Natural killer cell (primary cell): Measurements from ENCODE around the gene ARID1B. TPM values are rescaled to one million over a fixed set of nuclear protein-coding genes. Genes with fewer than 3 reads are reported as not detected.

Experiments used
- ATAC-seq, 3 donors: fragments of 150-1000 bp in 2 of 3; fragments of 200-7000 bp in 1 of 3; cut with Tn5 transposase; 1 replicate in 1 of 3; 2 replicates in 2 of 3; pipeline ENCODE4 v1.10.0; 2021; ENCODE audit warnings: mild to moderate bottlenecking in 2 of 3, moderate library complexity in 2 of 3
- DNase-seq, 2 donors: peaks; one replicate each; pipeline versions ENCODE4 v3.0.0 to v3.0.0-alpha.2; 2013 to 2021; ENCODE audit warnings: mixed read lengths in 1 of 2
- H3K27ac ChIP-seq: one replicate; pipeline ENCODE4 v1.5.1; 2013; ENCODE audit warnings: mild to moderate bottlenecking, low read length
- H3K27me3 ChIP-seq: one replicate; pipeline ENCODE4 v1.6.1; 2013; ENCODE audit warnings: low read length; ENCODE audit not compliant: control insufficient read depth, insufficient read depth
- H3K36me3 ChIP-seq: one replicate; pipeline ENCODE4 v1.6.1; 2013; ENCODE audit warnings: low read length; ENCODE audit not compliant: control insufficient read depth, insufficient read depth
- H3K4me1 ChIP-seq: one replicate; pipeline ENCODE4 v1.6.1; 2013; ENCODE audit warnings: low read length; ENCODE audit not compliant: control insufficient read depth, insufficient read depth
- H3K4me3 ChIP-seq: one replicate; pipeline ENCODE4 v1.5.1; 2013; ENCODE audit warnings: low read length
- H3K9me3 ChIP-seq: one replicate; pipeline ENCODE4 v1.6.1; 2013; ENCODE audit warnings: low read length; ENCODE audit not compliant: control insufficient read depth, insufficient read depth
- H3K27ac Mint-ChIP-seq, 2 donors: one replicate each; pipeline ENCODE4 v1.8.0; 2022; ENCODE audit warnings: mild to moderate bottlenecking in 2 of 2, mixed read lengths in 2 of 2, moderate library complexity in 1 of 2
- H3K27me3 Mint-ChIP-seq, 2 donors: one replicate each; pipeline ENCODE4 v1.8.0; 2022; ENCODE audit warnings: low read depth in 2 of 2, mixed read lengths in 2 of 2
- H3K36me3 Mint-ChIP-seq: one replicate; pipeline ENCODE4 v1.8.0; 2022; ENCODE audit warnings: mixed read lengths
- H3K4me1 Mint-ChIP-seq, 2 donors: one replicate each; pipeline ENCODE4 v1.8.0; 2022; ENCODE audit warnings: mixed read lengths in 2 of 2
- H3K4me3 Mint-ChIP-seq: one replicate; pipeline ENCODE4 v1.8.0; 2022; ENCODE audit warnings: mild to moderate bottlenecking, moderate library complexity, mixed read lengths
- H3K9me3 Mint-ChIP-seq, 2 donors: one replicate each; pipeline ENCODE4 v1.8.0; 2022; ENCODE audit warnings: mixed read lengths in 2 of 2
- CTCF ChIP-seq: fragments of 200-600 bp; IDR thresholded peaks from one replicate; pipeline ENCODE4 v1.8.0; 2022; ENCODE audit warnings: antibody characterized with exemption
- WGBS: methylation state at CpG from one replicate; pipeline ENCODE4 v1.1.7; 2013; ENCODE audit warnings: missing lambda C conversion rate; ENCODE audit not compliant: insufficient coverage; 5-methylcytosine and 5-hydroxymethylcytosine counted together
- intact Hi-C: fragments of 100-400 bp; cut with micrococcal nuclease; formaldehyde crosslinking; loops from one replicate; pipeline ENCODE4 v1.14.2; 2022
- total RNA-seq, 4 donors: library from RNA; stranded (reverse); fragments of 120-200 nt in 1 of 4; gene quantifications; one replicate each; pipeline versions ENCODE4 v1.2.3 to v1.2.4, GENCODE V29; 2013 to 2022

Gene ARID1B
- total RNA-seq, 3 donors from 2014 or later (not counting 1 experiment from before 2014, with no cell fraction given) = 180 to 201 (median 189) TPM

GRCh38 chr6:156873654-156874380 is 96.6 kb downstream of the ARID1B start:
- DNase-seq (no peak), ATAC-seq (peak in 1 of 3 donors; percentile 21)
- Histone ChIP-seq H3K9me3 (no peaks in the 10 kb centered on the region), H3K27me3 (no peaks in the 10 kb centered on the region), H3K4me1 (peaks cover 4% of the 10 kb centered on the region), H3K4me3 (no peak overlapping the region), H3K36me3 (no peaks in the 10 kb centered on the region), H3K27ac (no peak overlapping the region)
- Mint-ChIP-seq H3K4me1 (peaks cover 54 to 76% of the 10 kb centered on the region in 2 donors), H3K4me3 (no peak overlapping the region), H3K27me3 (no peaks in the 10 kb centered on the region), H3K9me3 (no peaks in the 10 kb centered on the region), H3K36me3 (no peaks in the 10 kb centered on the region), H3K27ac (peak overlapping the region in 1 of 2 donors; percentile 51)
- TF ChIP-seq CTCF = no peak
- 91% methylated on average over 9 of the region's 10 CpGs for WGBS
- intact Hi-C loops = no loop called here

GRCh38 chr6:156875062-156875461 is 97.9 kb downstream of the ARID1B start:
- no peak overlapping the region for H3K27ac ChIP-seq
- no peak overlapping the region for H3K4me3 Mint-ChIP-seq
- no peaks in the 10 kb centered on the region for H3K27me3 ChIP-seq
- DNase-seq (no peak), ATAC-seq (no peak)
- no peaks in the 10 kb centered on the region for H3K9me3 ChIP-seq
- no peak overlapping the region for H3K27ac Mint-ChIP-seq
- H3K4me1 ChIP-seq = peaks cover 2% of the 10 kb centered on the region
- H3K27me3 Mint-ChIP-seq = no peaks in the 10 kb centered on the region
- no peak overlapping the region for H3K4me3 ChIP-seq
- intact Hi-C loops = no loop called here
- H3K36me3 ChIP-seq = no peaks in the 10 kb centered on the region
- no peak for TF ChIP-seq CTCF
- WGBS = no CpG with 5 or more reads among the region's 2 CpGs
- peaks cover 64 to 84% of the 10 kb centered on the region in 2 donors for H3K4me1 Mint-ChIP-seq
- H3K9me3 Mint-ChIP-seq = no peaks in the 10 kb centered on the region
- H3K36me3 Mint-ChIP-seq = no peaks in the 10 kb centered on the region

DNA sequence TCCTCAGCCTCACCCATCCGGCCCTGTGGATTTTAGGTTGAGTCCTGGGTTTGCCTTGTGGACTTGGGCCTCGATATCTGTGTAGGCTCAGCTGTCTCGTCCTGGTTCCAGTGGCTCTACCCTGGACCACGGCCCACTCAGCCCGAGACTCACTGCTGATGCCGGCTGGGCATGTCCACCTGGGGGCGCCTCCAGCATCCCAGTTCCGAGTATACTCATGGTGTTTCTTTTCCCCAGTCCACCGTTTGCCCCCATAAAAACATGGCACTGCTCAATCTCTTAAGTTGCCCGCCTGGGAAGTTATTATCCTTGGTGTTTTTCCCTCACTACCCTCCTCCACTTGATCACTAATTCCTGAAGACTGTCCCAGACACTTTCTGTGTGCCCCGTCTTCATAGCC is 99.1 kb downstream of the ARID1B start:
- 94% methylated on average over 11 of the region's 11 CpGs for WGBS
- ATAC-seq = peak in 1 of 3 donors; percentile 49
- Mint-ChIP-seq H3K36me3 (no peaks in the 10 kb centered on the region), H3K4me3 (no peak overlapping the region), H3K4me1 (peaks cover 55 to 77% of the 10 kb centered on the region in 2 donors), H3K27me3 (no peaks in the 10 kb centered on the region), H3K27ac (no peak overlapping the region), H3K9me3 (no peaks in the 10 kb centered on the region)
- no peak for DNase-seq
- no peaks in the 10 kb centered on the region for H3K27me3 ChIP-seq
- no peak overlapping the region for H3K27ac ChIP-seq
- TF ChIP-seq CTCF = no peak
- H3K4me1 ChIP-seq = no peaks in the 10 kb centered on the region
- no peak overlapping the region for H3K4me3 ChIP-seq
- H3K36me3 ChIP-seq = no peaks in the 10 kb centered on the region
- intact Hi-C loops = no loop called here
- no peaks in the 10 kb centered on the region for H3K9me3 ChIP-seq
